GM12892 (cell line): Measurements from ENCODE around the gene LACTB.

ENCODE experiments used
- POLR2A ChIP-seq: IDR thresholded peaks from 2 replicates; pipeline ENCODE4 v1.6.1; 2011; ENCODE audit warnings: low read depth, low read length, control low read depth
- POLR2AphosphoS5 ChIP-seq: IDR thresholded peaks from 2 replicates; pipeline ENCODE4 v1.6.1; 2011; ENCODE audit warnings: low read depth, low read length, control low read depth
- TAF1 ChIP-seq: IDR thresholded peaks from 2 replicates; pipeline ENCODE4 v1.6.1; 2011; ENCODE audit warnings: low read depth, mild to moderate bottlenecking, control low read depth, low read length, borderline replicate concordance

DNA sequence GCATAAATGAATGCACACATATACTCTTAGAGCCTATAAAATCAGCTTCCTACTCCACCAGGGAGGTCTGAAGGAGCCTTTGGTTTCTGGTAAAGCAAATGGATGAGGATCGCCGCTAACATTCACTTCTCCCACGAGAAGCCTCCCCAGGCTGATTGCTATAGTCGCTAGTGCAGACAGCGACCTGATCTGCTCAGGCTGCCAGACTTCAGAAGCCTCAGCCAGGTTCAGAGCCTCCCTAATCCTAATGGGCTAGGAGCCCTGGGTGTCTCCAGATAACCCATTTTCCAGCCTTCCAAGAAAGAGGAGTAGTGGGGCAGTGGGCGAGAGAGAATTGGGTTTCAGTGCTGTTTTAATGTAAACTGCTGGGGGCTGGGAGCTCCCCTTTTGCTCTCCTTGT lies 43.7 kb upstream of the LACTB start:
- TF ChIP-seq TAF1 (no peak), POLR2A (no peak), POLR2AphosphoS5 (no peak)
